Pancreas (tissue), 10 donors: ENCODE data around the gene CD44. TPM values are rescaled to one million over a fixed set of nuclear protein-coding genes. Genes with fewer than 3 reads are reported as not detected.

Experiments
- ATAC-seq, 4 donors: fragments of 200-7000 bp; cut with Tn5 transposase; one replicate each; pipeline versions ENCODE4 v1.8.0 to v1.9.1; 2020; ENCODE audit warnings: mild to moderate bottlenecking in 4 of 4, moderate library complexity in 4 of 4
- DNase-seq, 6 donors: peaks; one replicate each; pipeline ENCODE4 v3.0.0-alpha.2; 2020
- FAIRE-seq: peaks from 2 replicates; lab custom pipeline; 2012; peaks lifted over from hg19 to GRCh38; lab: Jason Lieb, UNC
- H3K27ac ChIP-seq, 4 donors: fragments of 200-600 bp; sonication (generic); 1 replicate in 3 of 4; 2 replicates in 1 of 4; pipeline versions ENCODE4 v1.5.0 to v1.8.0; 2020
- H3K27me3 ChIP-seq, 4 donors: fragments of 200-600 bp; one replicate each; pipeline ENCODE4 v1.8.0; 2021
- H3K36me3 ChIP-seq, 3 donors: fragments of 200-600 bp; sonication (generic) in 1 of 3; one replicate each; pipeline versions ENCODE4 v1.5.0 to v1.8.0; 2020 to 2021
- H3K4me1 ChIP-seq, 3 donors: fragments of 200-600 bp; one replicate each; pipeline ENCODE4 v1.8.0; 2021
- H3K4me3 ChIP-seq, 4 donors: fragments of 200-600 bp; sonication (generic) in 2 of 4; one replicate each; pipeline versions ENCODE4 v1.5.0 to v1.8.0; 2020 to 2021
- H3K9me3 ChIP-seq, 4 donors: fragments of 200-600 bp; one replicate each; pipeline ENCODE4 v1.8.0; 2021
- CTCF ChIP-seq, 4 donors: fragments of 200-600 bp; sonication (generic) in 3 of 4; IDR thresholded peaks; one replicate each; pipeline versions ENCODE4 v1.5.0 to v1.8.0; 2021; ENCODE audit warnings: antibody characterized with exemption in 4 of 4
- WGBS, 2 donors: extraction: QIAGEN DNeasy Blood & Tissue Kit; methylation state at CpG; one replicate each; pipeline ENCODE4 v1.1.7; 2013; 5-methylcytosine and 5-hydroxymethylcytosine counted together
- intact Hi-C, 3 donors: fragments of 100-400 bp; cut with DNase I; formaldehyde crosslinking; loops; one replicate each; pipeline versions ENCODE4 v1.11.1 to v1.14.2; 2022
- polyA plus RNA-seq, 2 donors: library from polyadenylated mRNA; stranded (reverse); fragments of 200-250 nt; gene quantifications; one replicate each; pipeline ENCODE4 v1.2.3, GENCODE V29; 2013
- total RNA-seq, 6 donors: library from RNA; stranded (reverse); fragmentation: NEBNext Ultra II Directional in 4 of 6; extraction: Animal tissue kit (Norgen Biotek cat#: 25700) in 4 of 6; gene quantifications; one replicate each; pipeline versions ENCODE4 v1.2.1 to v1.2.4, GENCODE V29; 2021 to 2023
- donor health status: healthy with polysubstance abuse.
- donor health status: DM: no; HTN: no; CAD: no; lungs with moderate emphysema.
- donor health status: DM: no; HTN: no; CAD: no.
- donor health status: control.
- donor health status: control.
- donor health status: Bipolar disorder and iron deficiency.
- donor health status: DM: yes; HTN: yes; CAD: no.
- donor health status: DM: no; HTN: no; CAD: no.
- donor health status: DM: no; HTN: no; CAD: no.
- donor health status: DM: yes; HTN: yes; CAD: no.

Gene CD44
- total and polyA plus RNA-seq, 8 donors: 133 to 677 (median 375) TPM

- peak; percentile 84 to 92 (median 90) for DNase-seq
- Histone ChIP-seq H3K9me3 (no peaks in the 10 kb centered on the region), H3K27me3 (no peaks in the 10 kb centered on the region), H3K4me1 (peaks cover 27 to 36% (median 27%) of the 10 kb centered on the region in 3 donors), H3K4me3 (peak overlapping the region in 1 of 4 donors; percentile 0), H3K36me3 (no peaks in the 10 kb centered on the region), H3K27ac (peak overlapping the region; percentile 74 to 94 (median 84))
- intact Hi-C loops: no loop called here
- FAIRE-seq: no peak
- ATAC-seq: peak; percentile 90 to 96 (median 92)
- TF ChIP-seq CTCF (IDR thresholded peaks at IDR 0.05): peak in 1 of 4 donors; percentile 9
- 14 to 20% methylated on average over 6 of the region's 6 CpGs for WGBS, 2 donors
Observed at GRCh38 chr11:35274909-35275785, 136.2 kb downstream of the CD44 start.

DNA sequence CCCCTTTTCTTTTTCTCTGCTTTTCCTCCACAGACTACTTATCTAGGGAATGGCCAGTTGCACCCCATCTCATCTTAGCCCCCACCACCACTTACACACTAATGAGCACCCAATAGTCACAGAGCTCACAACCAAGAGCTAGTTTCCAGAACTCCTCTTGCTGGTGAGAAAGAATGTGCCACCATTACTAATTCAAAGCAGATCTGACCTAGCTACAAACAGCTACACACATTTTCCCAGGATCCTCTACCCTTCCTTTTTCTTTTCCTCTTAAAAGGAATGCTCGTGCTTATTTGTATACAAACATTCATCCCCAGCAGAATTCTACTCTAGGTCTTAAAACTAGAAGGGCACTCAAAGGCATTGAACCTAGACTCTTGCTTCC, 136.8 kb downstream of the CD44 start:
- 26 to 31% methylated on average over 1 of the region's 1 CpG for WGBS, 2 donors
- no peak for FAIRE-seq
- ATAC-seq: peak; percentile 15 to 28 (median 25)
- TF ChIP-seq CTCF (IDR thresholded peaks at IDR 0.05): no peak
- no peaks in the 10 kb centered on the region for H3K27me3 ChIP-seq
- intact Hi-C loops: no loop called here
- H3K27ac ChIP-seq: peak overlapping the region; percentile 74 to 94 (median 84)
- H3K4me1 ChIP-seq: peaks cover 27 to 36% (median 27%) of the 10 kb centered on the region in 3 donors
- no peak overlapping the region for H3K4me3 ChIP-seq
- no peak for DNase-seq
- H3K36me3 ChIP-seq: no peaks in the 10 kb centered on the region
- no peaks in the 10 kb centered on the region for H3K9me3 ChIP-seq

GRCh38 chr11:35276396-35277145, 137.6 kb downstream of the CD44 start:
- TF ChIP-seq CTCF (IDR thresholded peaks at IDR 0.05): no peak
- H3K27ac ChIP-seq: peak overlapping the region; percentile 74 to 94 (median 84)
- peak in 4 of 6 donors; percentile 32 to 74 (median 58) for DNase-seq
- peak; percentile 65 to 82 (median 78) for ATAC-seq
- no peak for FAIRE-seq
- peaks cover 27 to 36% (median 27%) of the 10 kb centered on the region in 3 donors for H3K4me1 ChIP-seq
- H3K27me3 ChIP-seq: no peaks in the 10 kb centered on the region
- intact Hi-C loops: no loop called here
- H3K36me3 ChIP-seq: no peaks in the 10 kb centered on the region
- H3K9me3 ChIP-seq: no peaks in the 10 kb centered on the region
- H3K4me3 ChIP-seq: no peak overlapping the region
- WGBS, 2 donors: 56 to 63% methylated on average over 2 of the region's 2 CpGs

GRCh38 chr11:35277827-35278226, 138.9 kb downstream of the CD44 start:
- Histone ChIP-seq H3K27me3 (no peaks in the 10 kb centered on the region), H3K4me1 (peaks cover 27 to 36% (median 27%) of the 10 kb centered on the region in 3 donors), H3K4me3 (no peak overlapping the region), H3K9me3 (no peaks in the 10 kb centered on the region), H3K36me3 (no peaks in the 10 kb centered on the region), H3K27ac (peak overlapping the region in 1 of 4 donors; percentile 94)
- TF ChIP-seq CTCF (IDR thresholded peaks at IDR 0.05): no peak
- 96 to 98% methylated on average over 2 of the region's 2 CpGs for WGBS, 2 donors
- ATAC-seq (no peak), DNase-seq (no peak), FAIRE-seq (no peak)
- intact Hi-C loops: no loop called here
